CD4-positive, alpha-beta T cell treated with Interleukin-4 for 4 hours (primary cell): ENCODE measurements around the gene MPND.

Experiments used
- DNase-seq: peaks from one replicate; pipeline ENCODE4 v3.0.0-alpha.2; 2020

MPND gene

DNA sequence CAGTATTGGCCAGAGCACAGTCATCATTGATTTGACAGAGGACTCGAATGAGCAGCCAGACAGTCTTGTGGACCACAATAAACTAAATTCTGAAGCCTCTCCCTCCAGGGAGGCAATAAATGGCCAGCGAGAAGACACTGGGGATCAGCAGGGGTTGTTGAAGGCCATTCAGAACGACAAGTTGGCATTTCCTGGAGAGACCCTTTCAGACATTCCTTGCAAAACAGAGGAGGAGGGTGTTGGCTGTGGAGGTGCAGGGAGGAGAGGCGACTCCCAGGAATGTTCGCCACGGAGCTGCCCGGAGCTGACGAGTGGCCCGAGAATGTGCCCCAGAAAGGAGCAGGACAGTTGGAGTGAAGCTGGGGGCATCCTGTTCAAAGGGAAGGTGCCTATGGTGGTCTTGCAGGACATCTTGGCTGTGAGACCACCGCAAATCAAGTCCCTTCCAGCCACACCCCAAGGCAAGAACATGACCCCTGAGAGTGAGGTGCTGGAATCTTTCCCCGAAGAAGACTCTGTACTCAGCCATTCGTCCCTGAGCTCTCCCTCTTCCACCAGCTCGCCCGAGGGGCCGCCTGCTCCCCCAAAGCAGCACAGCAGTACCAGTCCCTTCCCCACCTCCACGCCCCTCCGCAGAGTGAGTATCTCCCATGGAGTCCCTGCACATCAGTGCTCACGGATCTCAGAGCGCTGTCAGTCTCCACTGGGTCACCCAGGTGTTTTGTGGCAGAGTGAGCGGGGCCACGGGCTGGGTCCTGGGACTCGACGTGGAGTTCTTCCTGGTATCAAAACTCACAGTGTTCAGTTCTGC is 66.0 kb downstream of the MPND start:
- DNase-seq = no peak
